DMS114 treated with DMSO at 0.1 percent for 48 hours (cell line): ENCODE measurements around the gene MRNIP.

ENCODE experiments used
- DNase-seq: peaks from one replicate; lab custom pipeline; 2025; ENCODE audit not compliant: unreplicated experiment; lab: John Stamatoyannopoulos, UW

MRNIP gene

GRCh38 chr5:179889885-179890284, 31.3 kb upstream of the MRNIP start:
- DNase-seq, result no peak

GRCh38 chr5:179887802-179888201, 29.2 kb upstream of the MRNIP start:
- no peak for DNase-seq

- no peak for DNase-seq
These were observed 28.5 kb upstream of the MRNIP start for GRCh38 chr5:179887095-179887494.

- DNase-seq, result no peak
These were observed 27.7 kb upstream of the MRNIP start for GRCh38 chr5:179886190-179886911.

GRCh38 chr5:179885491-179886090, 27.0 kb upstream of the MRNIP start:
- DNase-seq, result no peak

- no peak for DNase-seq
These were observed 24.5 kb upstream of the MRNIP start for GRCh38 chr5:179883163-179883562.

GRCh38 chr5:179882338-179882737, 23.7 kb upstream of the MRNIP start:
- DNase-seq, result no peak

GRCh38 chr5:179880848-179881590, 22.4 kb upstream of the MRNIP start:
- no peak for DNase-seq

GRCh38 chr5:179880066-179880650, 21.5 kb upstream of the MRNIP start:
- no peak for DNase-seq

GRCh38 chr5:179879690-179880010, 21.0 kb upstream of the MRNIP start:
- DNase-seq, result no peak

GRCh38 chr5:179879003-179879689, 20.5 kb upstream of the MRNIP start:
- no peak for DNase-seq

GRCh38 chr5:179878222-179879002, 19.8 kb upstream of the MRNIP start:
- no peak for DNase-seq

- no peak for DNase-seq
These were observed 18.0 kb upstream of the MRNIP start for GRCh38 chr5:179876610-179876952.

GRCh38 chr5:179875741-179876609, 17.4 kb upstream of the MRNIP start:
- no peak for DNase-seq

GRCh38 chr5:179874536-179875292, 16.1 kb upstream of the MRNIP start:
- DNase-seq, result no peak

- DNase-seq, result no peak
These were observed 15.5 kb upstream of the MRNIP start for GRCh38 chr5:179874136-179874535.

GRCh38 chr5:179873588-179874110, 15.0 kb upstream of the MRNIP start:
- no peak for DNase-seq

GRCh38 chr5:179872828-179873575, 14.4 kb upstream of the MRNIP start:
- no peak for DNase-seq
